Right ventricle myocardium superior (tissue), 1 donor: ENCODE data around the gene RPS13. TPM values are rescaled to one million over a fixed set of nuclear protein-coding genes. Genes with fewer than 3 reads are reported as not detected.
"Not testable (repeated sequence)": the region's sequence is repeated elsewhere in the genome, so short reads cannot be mapped to it uniquely, and the experiment has no call there.

Experiments used
- ATAC-seq: fragments of 200-7000 bp; cut with Tn5 transposase; one replicate; pipeline ENCODE4 v1.9.1; 2020; ENCODE audit warnings: mild to moderate bottlenecking; ENCODE audit not compliant: poor library complexity
- DNase-seq: peaks from one replicate; pipeline ENCODE4 v3.0.0-alpha.2; 2020
- intact Hi-C: fragments of 100-400 bp; cut with DNase I; formaldehyde crosslinking; loops from one replicate; pipeline ENCODE4 v1.11.2; 2022
- total RNA-seq: library from RNA; stranded (reverse); fragmentation: NEBNext Ultra II Directional; extraction: Animal tissue kit (Norgen Biotek cat#: 25700); gene quantifications from one replicate; pipeline ENCODE4 v1.2.1, GENCODE V29; 2021
- donor health status: DM: no; HTN: yes; CAD: no; lungs with severe emphysema.

The RPS13 gene
- total RNA-seq, 1 donor from 2014 or later, result 759 TPM

DNA sequence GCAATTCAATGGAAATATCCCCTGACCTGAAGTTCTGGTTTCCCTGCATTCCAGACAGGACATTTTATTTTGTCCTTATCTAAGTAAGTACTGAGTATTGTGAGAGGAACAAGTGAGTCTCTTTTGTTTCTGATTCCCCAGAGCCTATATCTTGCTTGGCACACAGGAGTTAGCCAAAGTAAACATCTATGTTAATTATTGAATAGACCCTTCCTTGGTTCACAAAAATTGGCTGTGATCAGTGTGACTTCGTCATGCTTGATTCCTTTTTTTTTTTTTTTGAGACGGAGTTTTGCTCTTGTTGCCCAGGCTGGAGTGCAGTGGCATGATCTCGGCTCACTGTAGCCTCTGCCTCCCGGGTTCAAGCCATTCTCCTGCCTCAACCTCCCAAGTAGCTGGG is 29.0 kb downstream of the RPS13 start:
- intact Hi-C loops, DNase-seq, ATAC-seq: not testable (repeated sequence)

DNA sequence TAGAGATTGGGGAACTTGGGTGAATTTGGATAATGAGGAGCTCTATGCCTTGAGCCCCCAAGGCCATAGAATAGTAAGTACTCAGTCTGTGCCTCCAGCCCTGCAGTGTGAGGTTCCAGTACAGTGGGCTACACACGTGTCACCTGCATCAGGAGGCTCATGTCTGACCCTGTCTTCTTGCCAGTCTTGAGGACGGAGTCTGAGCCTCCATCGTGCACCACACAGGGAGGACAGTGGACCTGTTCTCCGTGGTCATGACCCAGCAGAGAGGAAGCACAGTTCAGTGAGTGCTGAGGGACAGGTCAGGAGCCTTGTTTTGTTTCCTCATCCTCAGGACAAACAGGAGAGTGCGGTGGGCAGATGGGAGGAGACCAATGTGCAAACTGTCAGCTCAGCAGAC is 30.8 kb downstream of the RPS13 start:
- ATAC-seq (no peak), DNase-seq (no peak)
- intact Hi-C loops, result no loop called here

DNA sequence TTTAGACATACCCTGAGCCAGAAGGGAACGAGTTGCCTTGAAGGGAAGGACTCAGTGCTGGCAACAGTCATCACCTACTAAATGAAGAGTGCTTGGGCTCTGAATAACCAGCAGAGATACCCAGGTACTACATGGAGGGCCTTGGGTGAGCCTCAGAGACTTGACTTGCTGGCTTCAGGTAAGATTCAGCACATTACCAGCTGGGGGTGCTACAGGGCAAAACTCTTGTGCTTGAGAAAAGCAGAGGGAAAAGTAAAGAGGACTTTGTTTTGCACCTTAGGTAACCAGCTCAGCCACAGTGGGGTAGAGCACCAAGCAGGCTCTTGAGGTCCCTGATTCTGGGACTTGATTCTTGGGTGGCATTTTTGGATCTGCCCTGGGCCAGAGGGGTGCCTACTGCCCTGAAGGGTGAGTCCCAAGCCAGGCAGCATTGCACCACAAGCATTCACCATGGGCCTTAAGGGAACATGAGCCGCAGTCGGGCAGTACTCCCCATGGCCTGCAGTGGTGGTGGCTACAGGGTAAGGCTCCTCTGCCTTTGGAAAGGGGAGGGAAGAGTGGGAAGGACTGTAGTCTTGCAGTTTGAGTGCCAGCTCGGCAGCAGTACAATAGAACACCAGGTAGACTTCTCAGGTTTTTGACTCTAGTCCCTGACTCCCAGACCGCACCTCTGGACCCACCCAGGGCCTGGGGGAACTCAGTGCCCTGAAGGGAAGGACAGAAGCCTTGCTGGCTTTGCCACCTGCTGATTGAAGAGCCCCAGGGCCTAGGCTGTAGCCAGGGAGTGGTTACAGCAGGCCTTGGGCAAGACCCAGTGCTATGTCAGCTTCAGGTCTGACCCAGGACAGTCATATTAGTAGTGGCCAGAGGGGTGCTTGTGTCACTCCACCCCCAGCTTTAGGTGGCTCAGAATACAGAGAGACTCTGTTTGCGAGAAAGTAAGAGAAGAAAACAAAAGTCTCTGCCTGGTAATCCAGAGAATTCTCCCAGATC is 40.5 kb downstream of the RPS13 start:
- intact Hi-C loops, result no loop called here
- DNase-seq, result no peak
- no peak for ATAC-seq

DNA sequence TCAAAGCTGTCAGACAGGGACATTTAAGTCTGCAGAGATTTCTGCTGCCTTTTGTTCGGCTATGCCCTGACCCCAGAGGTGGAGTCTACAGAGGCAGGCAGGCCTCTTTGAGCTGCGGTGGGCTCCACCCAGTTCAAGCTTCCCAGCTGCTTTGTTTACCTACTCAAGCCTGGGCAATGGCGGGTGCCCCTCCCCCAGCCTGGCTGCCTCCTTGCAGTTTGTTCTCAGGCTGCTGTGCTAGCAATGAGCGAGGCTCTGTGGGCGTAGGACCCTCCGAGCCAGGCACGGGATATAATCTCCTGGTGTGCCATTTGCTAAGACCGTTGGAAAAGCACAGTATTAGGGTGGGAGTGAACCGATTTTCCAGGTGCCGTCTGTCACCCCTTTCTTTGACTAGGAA is 43.4 kb downstream of the RPS13 start:
- DNase-seq, intact Hi-C loops, ATAC-seq: not testable (repeated sequence)

DNA sequence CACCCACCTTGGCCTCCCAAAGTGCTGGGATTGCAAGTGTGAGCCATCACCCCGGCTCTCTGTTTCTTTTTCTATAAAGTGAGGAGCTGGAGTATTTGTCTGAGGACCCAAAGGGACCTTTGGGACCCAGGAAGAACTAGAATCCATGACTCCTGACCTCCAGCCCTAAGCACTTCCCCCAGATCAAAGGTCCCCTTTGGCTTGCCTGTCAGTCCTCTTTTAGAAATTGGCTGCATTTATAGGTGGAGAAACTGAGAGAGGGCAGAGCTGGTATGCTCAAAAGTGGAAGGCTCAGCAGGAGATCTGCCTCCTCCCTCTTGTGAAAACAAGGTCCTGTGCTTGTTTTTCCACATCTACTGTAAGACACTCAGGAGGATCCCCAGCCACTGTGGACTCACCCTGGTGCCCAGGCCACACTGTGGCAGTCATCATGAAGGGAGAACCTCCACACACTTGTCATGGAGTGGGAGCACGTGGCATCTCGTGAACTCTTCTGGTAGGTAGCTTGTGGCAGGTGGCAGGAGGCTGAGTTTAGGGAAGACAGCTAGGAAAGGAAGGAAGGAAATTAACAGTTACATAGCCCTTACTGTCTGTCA is 50.9 kb downstream of the RPS13 start:
- no peak for ATAC-seq

DNA sequence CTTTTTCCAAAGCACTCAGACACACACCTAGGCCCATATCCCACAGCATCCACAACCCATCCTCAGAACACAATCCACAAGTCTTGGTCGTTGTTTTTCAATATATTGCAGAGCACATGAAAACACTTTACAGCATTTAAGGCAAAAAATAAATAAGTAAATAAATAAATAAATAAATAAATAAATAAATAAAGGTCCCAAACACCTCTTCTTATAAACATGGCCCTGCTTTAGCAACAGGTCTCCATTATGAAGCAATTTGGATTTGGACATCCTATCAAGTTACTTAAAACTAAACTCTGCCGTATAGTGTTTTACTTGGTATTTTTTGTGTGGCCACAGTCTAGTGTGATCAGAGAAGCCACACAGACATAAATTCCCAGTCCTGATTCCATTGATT is 52.5 kb downstream of the RPS13 start:
- ATAC-seq (no peak), DNase-seq (no peak)
- intact Hi-C loops, result no loop called here

More for the DNA sequence above, 50.9 kb downstream of the RPS13 start:
- intact Hi-C loops, result no loop called here
- DNase-seq, result no peak

Other genes starting within 250 kb of the RPS13 start
- gene PLEKHA7, start 63.3 kb downstream of the RPS13 start, total RNA-seq, result 16.2 TPM
- gene PIK3C2A, start 130.3 kb upstream of the RPS13 start, total RNA-seq, result 28.1 TPM
- gene NUCB2, start 199.1 kb upstream of the RPS13 start, total RNA-seq, result 99.7 TPM